GM21360 (cell line): ENCODE data around the gene CACNB4.

Source experiments
- ATAC-seq: cut with Tn5 transposase; IDR thresholded peaks from one replicate; pipeline ENCODE4 v1.9.1; 2021; ENCODE audit warnings: mild to moderate bottlenecking, moderate library complexity; ENCODE audit not compliant: unreplicated experiment

Gene CACNB4

GRCh38 chr2:151793123-151793522, 305.7 kb downstream of the CACNB4 start:
- ATAC-seq = no peak

- ATAC-seq = no peak
Observed at GRCh38 chr2:151792589-151792988, 306.3 kb downstream of the CACNB4 start.

DNA sequence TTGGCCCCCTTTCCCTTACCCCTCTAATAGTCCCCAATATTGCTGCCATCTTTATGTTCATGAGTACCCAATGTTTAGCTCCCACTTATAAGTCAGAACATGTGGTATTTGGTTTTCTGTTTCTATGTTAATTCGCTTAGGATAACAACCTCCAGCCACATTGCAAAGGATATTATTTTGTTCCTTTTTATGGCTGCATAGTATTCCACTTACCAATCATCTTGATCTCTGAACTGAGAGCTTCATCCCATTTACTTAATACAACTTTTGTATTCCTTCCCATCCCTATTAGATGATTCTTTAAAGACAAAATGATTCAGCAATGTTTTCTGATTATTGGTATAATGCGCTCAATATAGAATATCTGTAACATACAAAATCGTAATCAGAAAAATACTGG, 307.3 kb downstream of the CACNB4 start:
- ATAC-seq = no peak

GRCh38 chr2:151790689-151791088, 308.2 kb downstream of the CACNB4 start:
- no peak for ATAC-seq

DNA sequence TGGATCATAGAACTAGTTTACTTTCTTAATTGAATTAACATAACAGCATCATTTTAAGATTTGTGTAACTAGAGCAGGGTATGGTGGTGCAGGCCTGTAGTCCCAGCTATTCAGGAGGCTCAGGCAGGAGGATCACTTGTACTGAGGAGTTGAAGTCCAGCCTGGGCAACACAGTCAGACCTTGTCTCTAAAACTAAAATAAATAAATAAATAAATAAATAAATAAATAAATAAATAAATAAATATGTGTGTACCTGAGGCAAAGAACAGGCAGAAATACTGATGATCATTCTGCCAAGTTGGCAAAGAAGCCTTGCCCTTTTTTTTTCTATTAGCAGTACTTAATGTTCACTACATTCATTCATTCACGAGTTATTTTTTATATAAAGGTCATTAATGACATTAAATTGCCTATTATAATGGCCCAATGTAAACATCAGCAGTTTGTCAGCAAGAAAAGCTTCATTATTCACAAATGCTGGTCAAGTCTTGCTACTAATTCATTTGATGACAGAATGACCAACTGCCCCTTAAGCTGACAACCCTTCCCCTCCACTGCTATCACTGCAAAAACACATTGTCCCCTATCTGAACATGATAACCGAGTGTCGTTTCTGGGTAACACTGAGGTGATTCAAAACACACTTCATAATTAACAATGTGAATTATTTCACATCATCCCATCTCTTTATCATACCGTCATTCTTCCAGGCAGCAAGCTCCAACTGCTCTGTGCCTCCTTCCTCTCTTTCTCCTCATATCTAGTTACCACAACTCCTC, 309.6 kb downstream of the CACNB4 start:
- no peak for ATAC-seq

DNA sequence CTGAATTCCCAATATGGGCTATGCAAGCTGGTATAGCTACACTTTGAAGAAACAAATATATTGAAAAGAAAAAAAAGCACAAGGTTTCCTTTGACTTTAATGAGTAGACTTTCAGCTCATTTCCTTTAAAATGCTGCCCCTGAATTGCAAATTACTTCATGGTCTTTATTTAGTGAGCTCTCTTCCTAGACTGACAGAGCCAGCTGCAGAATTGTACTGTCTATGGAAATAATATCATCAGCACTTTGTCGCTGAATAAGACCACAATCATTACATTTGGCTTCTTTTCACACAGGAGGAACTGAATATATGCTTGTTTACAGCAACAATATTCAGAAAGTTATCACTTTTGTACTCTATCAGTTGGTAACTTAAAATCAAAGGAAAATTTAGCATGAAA, 312.4 kb downstream of the CACNB4 start:
- ATAC-seq = no peak

GRCh38 chr2:151786077-151786476, 312.8 kb downstream of the CACNB4 start:
- ATAC-seq = no peak

DNA sequence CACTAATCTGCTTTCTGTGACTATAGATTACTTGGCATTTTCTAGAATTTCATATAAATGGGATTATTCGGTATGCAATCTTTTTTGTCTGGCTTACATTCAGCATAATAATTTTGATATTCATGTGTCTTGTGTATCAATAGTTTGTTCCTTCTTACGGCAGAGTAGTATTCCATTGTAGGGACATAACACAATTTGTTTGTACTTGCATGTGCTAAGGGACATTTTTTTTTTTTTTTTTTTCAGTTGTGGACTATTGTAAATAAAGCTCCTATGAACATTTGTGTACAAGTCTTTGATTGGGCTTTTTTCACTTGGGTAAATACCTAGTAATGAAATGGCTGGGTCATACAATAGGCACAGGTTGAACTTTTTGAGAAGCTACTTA, 315.7 kb downstream of the CACNB4 start:
- ATAC-seq = no peak
